ENCODE results near the gene GEMIN2. TPM values are rescaled to one million over a fixed set of nuclear protein-coding genes. Genes with fewer than 3 reads are reported as not detected.

Gene GEMIN2
- polyA plus RNA-seq, 1 of the 3 experiments (the other 2 are of a cell fraction), result 13.2 TPM

GRCh38 chr14:39102969-39103957 lies 10.9 kb upstream of the GEMIN2 start, which contains the start of gene SEC23A:
Gene SEC23A (minus strand): TSS chr14:39103235. CDS start chr14:39096118, 7,117 bp downstream.
- Histone ChIP-seq H2AFZ (ENCODE audit: low read depth) (peak within 1 kb of the TSS; percentile 65; the same call in 1 of the 2 replicates), H3F3A (replicated peaks; ENCODE audit: insufficient read depth) (no peaks in the 10 kb centered on the region), H3K9me2 (no peaks in the 10 kb centered on the region), H3K4me3 (ENCODE audit: low read depth in 2 of 2, low read length in 1 of 2) (peak within 1 kb of the TSS; percentile 63 to 69), H3K9ac (peak within 1 kb of the TSS; percentile 84), H3K4me2 (peak within 1 kb of the TSS; percentile 75), H3K4me1 (ENCODE audit: control insufficient read depth in 1 of 2, insufficient read depth in 2 of 2, low read depth in 1 of 2, low read length in 1 of 2) (no peaks in the 10 kb centered on the region), H3K79me2 (ENCODE audit: insufficient read depth) (peaks cover 63% of the 10 kb centered on the region), H3K36me3 (replicated peaks in 1 of 2; ENCODE audit: control insufficient read depth in 1 of 2, insufficient read depth in 2 of 2, low read length in 1 of 2) (no peaks in the 10 kb centered on the region), H3K27me3 (ENCODE audit: insufficient read depth) (no peaks in the 10 kb centered on the region), H3K27ac (ENCODE audit: low read depth in 2 of 2, low read length in 1 of 2) (peak within 1 kb of the TSS; percentile 76 to 77), H3K9me3 (no peaks in the 10 kb centered on the region), H4K20me1 (ENCODE audit: insufficient read depth) (peaks cover 14% of the 10 kb centered on the region; the same call in 1 of the 2 replicates)
- 2% methylated on average over 24 of the region's 58 CpGs for WGBS (ENCODE audit: low lambda C conversion rate)
- ChIA-PET CTCF (interaction anchor here (0.7 kb wide), 1 partner anchor 322 kb away, joined by 3 read pairs; no protein-coding TSS in a partner anchor), POLR2A (interaction anchor here (1.2 to 2.0 kb wide), 4 partner anchors 11 to 329 kb away, joined by 6 to 13 read pairs (median 8); partner anchors contain the start of genes FBXO33, GEMIN2, PNN and TRAPPC6B)
- DNase-seq, result peak; percentile 87
- TF ChIP-seq POLR2AphosphoS5 (IDR thresholded peaks at IDR 0.05; ENCODE audit: low read depth, low read length) (peak; percentile 51), CHD2 (IDR thresholded peaks at IDR 0.05; ENCODE audit: low read length, partially characterized antibody) (no peak), EZH2phosphoT487 (IDR thresholded peaks at IDR 0.05; ENCODE audit: borderline replicate concordance, low read depth) (no peak), NRF1 (IDR thresholded peaks at IDR 0.05; ENCODE audit: low read depth, low read length) (no peak), TCF12 (IDR thresholded peaks at IDR 0.05) (no peak), RXRA (IDR thresholded peaks at IDR 0.05; ENCODE audit: borderline replicate concordance, low read depth) (no peak), MEF2A (IDR thresholded peaks at IDR 0.05; ENCODE audit: borderline replicate concordance, low read depth) (no peak), NFIC (IDR thresholded peaks at IDR 0.05; ENCODE audit: borderline replicate concordance) (no peak), EP300 (IDR thresholded peaks at IDR 0.05; ENCODE audit: borderline replicate concordance in 1 of 2, low read depth in 1 of 2, low read length in 1 of 2) (no peak), SMC3 (IDR thresholded peaks at IDR 0.05; ENCODE audit: low read depth, low read length) (no peak), GATA2 (CRISPR knock-in tag; IDR thresholded peaks at IDR 0.05) (no peak), GABPA (IDR thresholded peaks at IDR 0.05; ENCODE audit: low read depth) (peak; percentile 60), TAF1 (IDR thresholded peaks at IDR 0.05; ENCODE audit: borderline replicate concordance, low read depth, low read length) (peak; percentile 38; the same call in 1 of the 2 replicates), RAD21 (IDR thresholded peaks at IDR 0.05; ENCODE audit: low read length) (no peak), ELF1 (IDR thresholded peaks at IDR 0.05) (peak; percentile 54; the same call in 1 of the 2 replicates), YY1 (IDR thresholded peaks at IDR 0.05; ENCODE audit: low read depth) (0 out of 2 replicates have a peak, but pooled peaks have one; percentile 64), FOXJ3 (CRISPR knock-in tag; IDR thresholded peaks at IDR 0.05) (peak; percentile 23; the same call in 1 of the 2 replicates), SIN3A (IDR thresholded peaks at IDR 0.05; ENCODE audit: borderline replicate concordance, low read depth, low read length) (no peak)
- TF ChIP-seq, protein P1, sequence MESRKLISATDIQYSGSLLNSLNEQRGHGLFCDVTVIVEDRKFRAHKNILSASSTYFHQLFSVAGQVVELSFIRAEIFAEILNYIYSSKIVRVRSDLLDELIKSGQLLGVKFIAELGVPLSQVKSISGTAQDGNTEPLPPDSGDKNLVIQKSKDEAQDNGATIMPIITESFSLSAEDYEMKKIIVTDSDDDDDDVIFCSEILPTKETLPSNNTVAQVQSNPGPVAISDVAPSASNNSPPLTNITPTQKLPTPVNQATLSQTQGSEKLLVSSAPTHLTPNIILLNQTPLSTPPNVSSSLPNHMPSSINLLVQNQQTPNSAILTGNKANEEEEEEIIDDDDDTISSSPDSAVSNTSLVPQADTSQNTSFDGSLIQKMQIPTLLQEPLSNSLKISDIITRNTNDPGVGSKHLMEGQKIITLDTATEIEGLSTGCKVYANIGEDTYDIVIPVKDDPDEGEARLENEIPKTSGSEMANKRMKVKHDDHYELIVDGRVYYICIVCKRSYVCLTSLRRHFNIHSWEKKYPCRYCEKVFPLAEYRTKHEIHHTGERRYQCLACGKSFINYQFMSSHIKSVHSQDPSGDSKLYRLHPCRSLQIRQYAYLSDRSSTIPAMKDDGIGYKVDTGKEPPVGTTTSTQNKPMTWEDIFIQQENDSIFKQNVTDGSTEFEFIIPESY (IDR thresholded peaks at IDR 0.05; ENCODE audit: borderline replicate concordance, low read depth), result no peak
- TF ChIP-seq, protein P2, sequence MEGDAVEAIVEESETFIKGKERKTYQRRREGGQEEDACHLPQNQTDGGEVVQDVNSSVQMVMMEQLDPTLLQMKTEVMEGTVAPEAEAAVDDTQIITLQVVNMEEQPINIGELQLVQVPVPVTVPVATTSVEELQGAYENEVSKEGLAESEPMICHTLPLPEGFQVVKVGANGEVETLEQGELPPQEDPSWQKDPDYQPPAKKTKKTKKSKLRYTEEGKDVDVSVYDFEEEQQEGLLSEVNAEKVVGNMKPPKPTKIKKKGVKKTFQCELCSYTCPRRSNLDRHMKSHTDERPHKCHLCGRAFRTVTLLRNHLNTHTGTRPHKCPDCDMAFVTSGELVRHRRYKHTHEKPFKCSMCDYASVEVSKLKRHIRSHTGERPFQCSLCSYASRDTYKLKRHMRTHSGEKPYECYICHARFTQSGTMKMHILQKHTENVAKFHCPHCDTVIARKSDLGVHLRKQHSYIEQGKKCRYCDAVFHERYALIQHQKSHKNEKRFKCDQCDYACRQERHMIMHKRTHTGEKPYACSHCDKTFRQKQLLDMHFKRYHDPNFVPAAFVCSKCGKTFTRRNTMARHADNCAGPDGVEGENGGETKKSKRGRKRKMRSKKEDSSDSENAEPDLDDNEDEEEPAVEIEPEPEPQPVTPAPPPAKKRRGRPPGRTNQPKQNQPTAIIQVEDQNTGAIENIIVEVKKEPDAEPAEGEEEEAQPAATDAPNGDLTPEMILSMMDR (IDR thresholded peaks at IDR 0.05), result no peak
- TF ChIP-seq, protein P3, sequence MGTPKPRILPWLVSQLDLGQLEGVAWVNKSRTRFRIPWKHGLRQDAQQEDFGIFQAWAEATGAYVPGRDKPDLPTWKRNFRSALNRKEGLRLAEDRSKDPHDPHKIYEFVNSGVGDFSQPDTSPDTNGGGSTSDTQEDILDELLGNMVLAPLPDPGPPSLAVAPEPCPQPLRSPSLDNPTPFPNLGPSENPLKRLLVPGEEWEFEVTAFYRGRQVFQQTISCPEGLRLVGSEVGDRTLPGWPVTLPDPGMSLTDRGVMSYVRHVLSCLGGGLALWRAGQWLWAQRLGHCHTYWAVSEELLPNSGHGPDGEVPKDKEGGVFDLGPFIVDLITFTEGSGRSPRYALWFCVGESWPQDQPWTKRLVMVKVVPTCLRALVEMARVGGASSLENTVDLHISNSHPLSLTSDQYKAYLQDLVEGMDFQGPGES (IDR thresholded peaks at IDR 0.05; ENCODE audit: low read depth, low read length), result no peak
- TF ChIP-seq, protein P4, sequence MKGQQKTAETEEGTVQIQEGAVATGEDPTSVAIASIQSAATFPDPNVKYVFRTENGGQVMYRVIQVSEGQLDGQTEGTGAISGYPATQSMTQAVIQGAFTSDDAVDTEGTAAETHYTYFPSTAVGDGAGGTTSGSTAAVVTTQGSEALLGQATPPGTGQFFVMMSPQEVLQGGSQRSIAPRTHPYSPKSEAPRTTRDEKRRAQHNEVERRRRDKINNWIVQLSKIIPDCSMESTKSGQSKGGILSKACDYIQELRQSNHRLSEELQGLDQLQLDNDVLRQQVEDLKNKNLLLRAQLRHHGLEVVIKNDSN (IDR thresholded peaks at IDR 0.05; ENCODE audit: borderline replicate concordance, low read depth), result no peak

All from SK-N-SH (cell line).